ENCODE results near the gene CRADD. TPM values are rescaled to one million over a fixed set of nuclear protein-coding genes. Genes with fewer than 3 reads are reported as not detected.
A peak's percentile ranks its signal among the peaks of the same experiment; 100 is the strongest.

CRADD gene
- total RNA-seq, 1 experiment from 2014 or later, result 27.9 TPM

- Histone ChIP-seq H3K36me3 (no peaks in the 10 kb centered on the region), H3K9me3 (peaks cover 4% of the 10 kb centered on the region; the same call in 1 of the 2 replicates), H3K4me3 (no peak overlapping the region), H3K27me3 (no peaks in the 10 kb centered on the region)
- no peak for DNase-seq
Measured at GRCh38 chr12:93886533-93887511, 209.6 kb downstream of the CRADD start.

DNA sequence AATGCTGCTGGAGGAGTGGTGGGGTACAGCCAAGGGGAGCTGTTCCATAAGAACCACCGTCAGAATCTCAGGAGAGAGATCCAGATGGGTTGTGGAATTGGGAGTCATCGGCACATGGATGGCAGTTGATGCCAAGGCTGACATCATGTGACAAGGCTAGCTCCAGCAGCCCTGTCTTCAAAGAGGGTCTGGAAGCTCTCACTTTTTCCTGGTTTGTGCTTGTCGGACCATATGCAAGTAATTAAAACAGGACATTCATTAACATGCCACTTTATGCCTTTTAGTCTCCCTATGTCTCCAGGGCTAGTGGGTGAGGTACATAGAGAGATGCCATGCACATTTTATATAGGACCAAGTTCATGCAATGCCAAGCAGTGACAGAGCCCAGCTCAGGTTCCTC is 211.8 kb downstream of the CRADD start:
- no peak overlapping the region for H3K4me3 ChIP-seq
- no peaks in the 10 kb centered on the region for H3K36me3 ChIP-seq
- no peaks in the 10 kb centered on the region for H3K9me3 ChIP-seq
- no peaks in the 10 kb centered on the region for H3K27me3 ChIP-seq
- DNase-seq, result no peak

DNA sequence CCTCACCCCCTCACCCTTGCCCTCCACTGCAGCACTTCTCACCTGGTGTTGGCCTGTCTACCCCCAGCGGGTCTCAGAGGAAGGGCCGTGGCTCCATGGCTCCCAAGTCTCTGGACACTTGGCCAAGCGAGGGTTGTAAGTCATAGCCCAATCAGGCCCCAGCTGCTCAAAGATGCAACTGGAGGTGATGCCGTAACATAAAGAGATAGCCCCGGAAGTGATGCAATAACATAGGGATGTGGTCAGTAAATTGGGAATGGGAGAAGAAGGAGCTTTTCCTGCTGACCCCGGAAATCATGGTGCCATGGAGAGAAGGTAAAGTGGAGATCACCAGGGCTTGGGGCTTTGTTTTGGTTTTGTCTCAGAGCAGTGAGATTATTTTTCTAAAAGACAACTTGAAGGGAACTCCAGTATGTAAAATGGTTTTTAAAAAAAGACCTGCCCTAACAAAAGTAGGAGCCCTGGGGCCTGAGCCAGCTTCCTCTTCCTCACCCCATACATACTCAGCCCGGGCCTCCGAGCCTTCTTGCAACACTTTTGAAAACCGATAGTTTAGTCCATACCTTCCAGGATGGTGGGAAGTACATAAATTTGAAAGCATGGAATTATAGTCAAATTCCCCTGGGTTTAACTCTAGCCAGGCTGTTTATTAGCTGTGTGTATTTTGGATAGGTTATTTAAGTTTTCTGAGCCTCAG is 212.5 kb downstream of the CRADD start:
- H3K36me3 ChIP-seq, result no peaks in the 10 kb centered on the region
- H3K9me3 ChIP-seq, result no peaks in the 10 kb centered on the region
- no peaks in the 10 kb centered on the region for H3K27me3 ChIP-seq
- H3K4me3 ChIP-seq, result no peak overlapping the region
- DNase-seq, result no peak

DNA sequence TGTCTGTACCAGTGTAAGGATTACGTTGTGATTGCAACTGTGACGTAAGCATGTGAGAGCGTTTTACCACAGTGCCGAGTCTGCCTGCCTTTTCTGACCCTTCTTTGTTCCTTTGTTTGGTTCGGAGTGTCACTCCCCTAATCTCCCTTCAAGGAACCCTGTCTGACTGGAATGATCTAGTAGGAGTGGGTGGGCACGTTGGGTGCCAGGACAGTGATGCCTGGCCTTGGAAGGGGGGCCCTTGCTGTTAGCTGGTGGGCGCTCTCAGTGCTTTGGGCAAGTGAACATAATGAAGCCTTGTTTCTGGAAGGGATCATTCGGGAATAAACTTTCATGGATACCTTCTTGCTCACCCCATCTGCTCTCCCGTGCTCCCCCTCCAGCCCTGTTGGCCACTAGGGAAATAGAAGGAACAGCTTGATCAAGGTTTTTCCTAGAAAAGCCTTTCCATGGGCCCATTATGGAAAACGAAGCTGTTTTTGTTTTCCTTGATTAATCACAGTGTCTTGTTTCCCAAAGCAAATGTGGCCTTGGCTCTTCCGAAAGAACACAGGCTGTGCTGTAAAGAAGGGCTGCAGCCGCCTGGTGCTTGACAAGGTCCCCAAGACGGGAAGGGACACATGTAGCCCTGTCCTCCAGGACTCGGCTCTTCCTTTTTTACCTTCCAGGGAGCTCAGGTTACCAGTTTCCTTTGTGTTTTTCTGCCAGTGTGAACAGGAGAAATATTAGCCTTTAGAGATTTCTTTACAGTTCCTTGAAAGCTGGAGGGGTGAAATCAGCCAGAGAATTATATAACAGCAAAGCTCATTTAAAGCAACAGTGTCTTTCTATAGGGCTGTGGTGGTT is 215.5 kb downstream of the CRADD start:
- DNase-seq, result no peak
- Histone ChIP-seq H3K36me3 (no peaks in the 10 kb centered on the region), H3K9me3 (no peaks in the 10 kb centered on the region), H3K27me3 (no peaks in the 10 kb centered on the region), H3K4me3 (no peak overlapping the region)

DNA sequence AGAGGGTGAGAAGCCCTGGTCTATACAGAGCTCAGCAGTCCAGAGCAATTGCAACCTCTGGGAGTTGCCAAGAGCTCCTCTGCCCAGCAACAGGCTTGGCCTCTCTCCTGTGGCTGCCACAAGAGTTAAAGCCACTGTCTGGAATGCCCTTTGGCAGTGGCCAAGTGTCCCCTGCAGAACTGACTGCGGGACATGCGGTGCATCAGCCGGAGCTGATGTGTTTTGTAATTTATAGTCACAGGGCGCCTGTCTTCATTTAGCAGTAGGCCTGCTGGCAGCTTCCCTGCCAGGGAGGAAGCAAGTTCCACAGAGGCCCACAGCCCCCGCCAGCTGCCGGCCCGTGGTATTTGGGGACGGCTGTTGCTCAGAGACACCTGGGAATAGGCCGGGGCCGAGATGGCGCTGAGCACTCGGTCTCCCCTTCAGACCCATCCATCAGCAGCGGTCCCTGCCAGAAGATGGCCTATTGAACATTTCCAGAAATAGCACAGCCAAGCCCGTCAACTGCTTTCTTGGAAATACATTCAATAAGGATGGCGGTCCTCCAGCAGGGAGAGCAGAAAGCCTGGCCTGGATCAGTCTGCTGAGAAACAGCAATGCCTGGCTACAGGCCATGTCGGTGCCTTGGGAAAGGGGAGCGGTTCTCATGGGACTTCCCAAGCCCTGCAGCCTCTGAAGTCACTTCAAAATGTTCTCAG is 217.4 kb downstream of the CRADD start:
- peak; percentile 70 for DNase-seq
- H3K4me3 ChIP-seq, result no peak overlapping the region

DNA sequence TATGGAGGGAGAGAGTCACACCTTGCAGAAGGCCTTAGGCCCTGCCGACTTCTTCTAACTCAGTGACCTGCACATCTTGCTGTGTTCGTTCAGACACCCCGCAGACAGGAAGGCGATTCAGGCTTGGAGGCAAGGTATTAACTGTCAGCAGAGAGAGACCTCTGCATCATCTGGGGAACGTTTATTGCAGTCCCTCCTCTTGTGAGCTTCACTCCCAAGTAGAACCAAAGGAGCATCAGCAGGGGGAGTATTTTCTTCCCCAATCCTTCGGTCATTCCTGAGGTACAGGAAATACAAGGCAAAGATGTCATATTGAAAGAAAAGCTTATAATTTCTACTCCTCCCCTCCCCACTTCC is 217.9 kb downstream of the CRADD start:
- Histone ChIP-seq H3K36me3 (no peaks in the 10 kb centered on the region), H3K9me3 (no peaks in the 10 kb centered on the region), H3K27me3 (no peaks in the 10 kb centered on the region), H3K4me3 (no peak overlapping the region)
- DNase-seq, result no peak

More for the DNA sequence above, 217.4 kb downstream of the CRADD start:
- H3K36me3 ChIP-seq, result no peaks in the 10 kb centered on the region
- H3K27me3 ChIP-seq, result no peaks in the 10 kb centered on the region
- H3K9me3 ChIP-seq, result no peaks in the 10 kb centered on the region

DNA sequence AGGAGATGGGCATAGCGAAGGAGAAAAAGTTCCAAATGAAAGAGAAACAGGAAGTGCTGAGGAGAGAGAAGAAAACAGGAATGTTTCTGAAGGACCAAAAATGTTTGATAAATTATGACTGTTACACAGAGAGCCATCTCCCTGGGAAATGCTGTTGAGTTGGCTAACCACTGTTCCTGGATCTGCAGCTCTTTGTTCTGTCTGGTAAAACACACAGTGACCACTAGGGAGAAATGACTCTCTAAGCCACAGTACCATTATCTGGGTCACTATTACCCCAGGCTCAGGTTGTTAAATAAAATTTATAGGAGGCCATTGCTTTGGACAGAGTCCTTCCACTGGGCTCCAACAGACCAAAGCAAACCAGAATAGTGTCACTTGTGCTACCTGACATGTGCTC is 219.3 kb downstream of the CRADD start:
- DNase-seq, result no peak
- Histone ChIP-seq H3K27me3 (no peaks in the 10 kb centered on the region), H3K9me3 (no peaks in the 10 kb centered on the region), H3K36me3 (no peaks in the 10 kb centered on the region), H3K4me3 (no peak overlapping the region)

DNA sequence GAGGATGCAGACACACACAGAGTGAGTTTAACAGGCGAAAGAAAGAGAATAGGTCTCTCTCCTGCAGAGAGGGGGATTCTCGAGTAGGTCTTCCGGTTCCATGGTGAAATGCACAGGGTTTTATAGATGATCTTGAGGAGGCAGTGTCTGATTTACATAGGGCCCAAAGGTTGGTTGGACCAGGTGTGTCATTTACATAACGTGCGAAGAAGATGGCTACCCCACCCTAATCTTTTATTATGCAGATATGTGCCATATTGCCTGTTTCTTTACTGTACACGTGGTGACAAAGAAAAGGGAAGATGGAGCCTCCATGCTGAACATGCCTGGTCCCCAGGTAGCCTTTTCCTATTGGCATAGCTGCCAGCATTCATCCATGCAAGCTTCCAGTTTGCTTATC is 219.8 kb downstream of the CRADD start:
- Histone ChIP-seq H3K9me3 (no peaks in the 10 kb centered on the region), H3K27me3 (no peaks in the 10 kb centered on the region), H3K4me3 (no peak overlapping the region), H3K36me3 (no peaks in the 10 kb centered on the region)
- DNase-seq, result no peak

DNA sequence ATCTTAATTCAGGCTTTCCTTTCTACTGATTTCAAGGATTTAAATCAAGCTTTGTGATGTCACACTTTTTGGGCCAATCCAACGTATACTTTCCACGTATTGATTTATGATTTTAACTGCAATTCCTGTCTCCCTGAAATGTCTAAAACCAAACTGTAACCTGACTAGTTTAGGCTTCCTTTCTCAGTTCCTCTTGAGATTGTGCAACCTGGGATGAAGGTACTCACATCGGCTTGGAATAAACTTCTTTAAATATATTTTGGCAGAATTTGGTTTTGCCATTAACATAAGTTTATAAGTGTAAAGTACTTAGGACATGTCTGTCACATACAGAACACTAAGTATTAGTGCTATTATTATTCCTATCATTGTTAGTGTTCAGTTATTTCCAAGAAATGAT is 224.6 kb downstream of the CRADD start:
- H3K36me3 ChIP-seq, result no peaks in the 10 kb centered on the region

DNA sequence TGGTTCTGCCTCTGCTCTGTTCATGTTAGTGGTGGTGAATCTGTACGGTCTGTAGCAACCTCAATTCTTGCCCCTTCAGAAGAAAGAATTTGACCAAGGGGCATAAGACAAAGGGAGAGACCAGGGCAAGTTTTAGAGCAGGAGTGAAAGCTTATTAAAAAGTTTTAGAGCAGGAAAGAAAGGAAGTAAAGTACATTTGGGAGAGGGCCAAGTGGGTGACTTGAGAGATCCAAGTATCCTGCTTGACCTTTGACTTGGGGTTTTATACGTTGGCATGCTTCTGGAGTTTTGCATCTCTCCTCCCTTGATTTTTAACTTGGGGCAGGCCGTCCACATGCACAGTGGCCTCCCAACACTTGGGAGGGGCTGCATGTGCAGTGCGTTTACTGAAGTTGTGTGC is 225.0 kb downstream of the CRADD start:
- Histone ChIP-seq H3K36me3 (no peaks in the 10 kb centered on the region), H3K4me3 (no peak overlapping the region), H3K27me3 (no peaks in the 10 kb centered on the region), H3K9me3 (no peaks in the 10 kb centered on the region)
- no peak for DNase-seq

More for the DNA sequence above, 224.6 kb downstream of the CRADD start:
- DNase-seq, result no peak
- Histone ChIP-seq H3K9me3 (no peaks in the 10 kb centered on the region), H3K27me3 (no peaks in the 10 kb centered on the region), H3K4me3 (no peak overlapping the region)

GRCh38 chr12:93902736-93903562 is 225.8 kb downstream of the CRADD start:
- H3K27me3 ChIP-seq, result no peaks in the 10 kb centered on the region
- DNase-seq, result no peak
- H3K4me3 ChIP-seq, result no peak overlapping the region
- H3K36me3 ChIP-seq, result no peaks in the 10 kb centered on the region
- no peaks in the 10 kb centered on the region for H3K9me3 ChIP-seq

DNA sequence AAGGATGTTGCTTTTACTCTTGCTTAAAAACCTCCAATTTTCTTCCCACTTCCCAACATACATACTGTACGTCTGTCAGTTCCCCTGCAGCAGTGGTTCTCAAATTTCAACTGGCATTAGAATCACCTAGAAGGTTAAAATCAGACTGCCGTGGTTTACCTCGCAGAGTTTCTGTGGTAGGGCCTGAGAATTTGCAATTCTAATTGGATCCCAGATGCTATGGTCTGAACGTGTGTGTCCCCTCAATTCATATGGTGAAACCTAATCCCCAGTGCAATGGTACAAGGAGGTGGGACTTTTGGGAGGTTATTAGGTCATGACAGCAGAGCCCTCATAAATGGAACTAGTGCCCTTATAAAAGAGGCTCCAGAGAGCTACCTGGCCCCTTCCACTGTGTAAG is 226.9 kb downstream of the CRADD start:
- no peak for DNase-seq
- no peaks in the 10 kb centered on the region for H3K9me3 ChIP-seq
- H3K36me3 ChIP-seq, result no peaks in the 10 kb centered on the region
- no peak overlapping the region for H3K4me3 ChIP-seq
- no peaks in the 10 kb centered on the region for H3K27me3 ChIP-seq

- Histone ChIP-seq H3K4me3 (no peak overlapping the region), H3K9me3 (no peaks in the 10 kb centered on the region), H3K36me3 (no peaks in the 10 kb centered on the region), H3K27me3 (no peaks in the 10 kb centered on the region)
- DNase-seq, result no peak
Measured at GRCh38 chr12:93908264-93908663, 231.1 kb downstream of the CRADD start.

DNA sequence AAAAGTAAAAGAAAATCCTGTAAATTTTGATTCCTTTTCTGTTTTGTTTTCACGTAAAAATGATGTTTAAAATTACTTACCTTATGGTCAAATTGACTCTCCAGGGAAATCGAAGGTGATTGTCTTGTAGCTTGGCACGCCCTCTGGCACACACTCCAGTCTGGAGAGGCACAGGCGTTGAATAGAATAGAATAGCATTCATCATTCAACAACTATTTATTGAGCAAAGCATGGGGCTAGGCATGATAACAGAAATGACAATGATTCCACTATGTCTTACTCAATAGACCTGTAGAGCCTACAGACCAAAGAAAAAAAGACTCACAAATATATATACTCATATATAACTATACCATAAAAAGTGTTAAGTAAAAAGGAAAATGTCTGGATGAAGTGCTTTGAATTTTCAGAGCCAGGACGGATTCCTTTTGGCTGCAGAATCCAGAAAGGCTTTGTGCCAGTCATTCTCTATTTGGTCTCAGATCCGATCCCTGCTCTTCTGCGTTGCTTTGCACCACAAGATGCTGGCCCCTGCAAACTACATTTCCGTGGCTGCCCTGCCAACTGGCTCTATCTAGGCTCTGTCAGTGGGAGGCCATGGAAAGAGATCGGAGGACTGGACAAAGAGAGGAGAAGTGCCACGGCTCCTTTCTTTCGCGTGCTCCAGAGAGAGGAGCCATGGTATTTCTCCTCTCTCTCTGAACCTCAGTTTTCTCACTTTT is 231.8 kb downstream of the CRADD start:
- no peaks in the 10 kb centered on the region for H3K36me3 ChIP-seq
- no peaks in the 10 kb centered on the region for H3K27me3 ChIP-seq
- peak; percentile 72 for DNase-seq

DNA sequence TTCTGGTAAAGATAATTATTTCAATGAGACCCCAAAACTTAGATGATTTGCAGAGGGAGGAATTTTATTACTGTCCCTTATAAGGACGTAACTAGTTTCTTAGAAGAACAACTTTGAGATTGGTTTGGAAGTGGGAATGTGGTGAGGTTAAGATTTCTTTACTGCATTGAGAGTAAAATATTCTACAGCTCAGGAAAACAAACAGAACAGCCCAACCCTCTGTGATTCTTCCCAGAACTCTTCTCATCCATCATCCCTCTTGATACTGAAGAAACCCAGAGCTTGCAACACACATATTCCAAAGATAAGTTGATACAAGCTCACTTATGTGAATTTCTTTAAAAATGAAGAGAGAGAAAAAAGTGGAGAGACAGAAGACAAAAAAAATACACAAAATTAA is 234.2 kb downstream of the CRADD start:
- H3K36me3 ChIP-seq, result no peaks in the 10 kb centered on the region
- no peaks in the 10 kb centered on the region for H3K9me3 ChIP-seq
- DNase-seq, result no peak
- no peak overlapping the region for H3K4me3 ChIP-seq
- no peaks in the 10 kb centered on the region for H3K27me3 ChIP-seq

More for the DNA sequence above, 231.8 kb downstream of the CRADD start:
- H3K4me3 ChIP-seq, result no peak overlapping the region
- no peaks in the 10 kb centered on the region for H3K9me3 ChIP-seq
